NCI-H510A (cell line): Measurements from ENCODE around the gene YJU2.
"Not testable (repeated sequence)": the region's sequence is repeated elsewhere in the genome, so short reads cannot be mapped to it uniquely, and the experiment has no call there.

Source experiments
- DNase-seq: peaks from one replicate; lab custom pipeline; 2025; lab: John Stamatoyannopoulos, UW

The YJU2 gene

GRCh38 chr19:4228765-4229178 is 18.1 kb upstream of the YJU2 start:
- DNase-seq = no peak

- no peak for DNase-seq
These were observed 17.5 kb upstream of the YJU2 start, which contains the start of gene EBI3 for GRCh38 chr19:4229179-4229931. TSS of gene EBI3 (plus strand) at chr19:4229523. CDS start at chr19:4229551, 28 bp downstream.

- not testable (repeated sequence) for DNase-seq
These were observed 16.6 kb upstream of the YJU2 start for GRCh38 chr19:4230237-4230636.

GRCh38 chr19:4231521-4231920 is 15.4 kb upstream of the YJU2 start:
- DNase-seq = not testable (repeated sequence)

DNA sequence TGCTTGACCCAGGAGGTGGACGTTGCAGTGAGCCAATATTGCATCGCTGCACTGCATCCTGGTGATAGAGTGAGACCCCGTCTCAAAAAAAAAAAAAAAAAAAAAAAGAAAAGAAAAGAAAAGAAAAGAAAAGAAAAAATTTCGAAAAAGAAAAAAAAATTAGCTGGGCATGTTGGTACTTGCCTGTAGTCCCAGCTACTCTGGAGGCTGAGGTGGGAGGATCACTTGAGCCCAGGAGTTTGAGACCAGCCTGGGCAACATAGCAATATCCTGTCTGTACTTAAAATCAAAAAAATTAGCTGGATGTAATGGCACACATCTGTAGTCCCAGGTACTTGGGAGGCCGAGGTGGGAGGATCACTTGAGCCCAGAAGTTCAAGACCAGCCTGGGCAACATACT is 14.7 kb upstream of the YJU2 start:
- not testable (repeated sequence) for DNase-seq

GRCh38 chr19:4232614-4233281 is 14.1 kb upstream of the YJU2 start:
- DNase-seq = no peak

- DNase-seq = no peak
These were observed 13.5 kb upstream of the YJU2 start for GRCh38 chr19:4233282-4233853.

DNA sequence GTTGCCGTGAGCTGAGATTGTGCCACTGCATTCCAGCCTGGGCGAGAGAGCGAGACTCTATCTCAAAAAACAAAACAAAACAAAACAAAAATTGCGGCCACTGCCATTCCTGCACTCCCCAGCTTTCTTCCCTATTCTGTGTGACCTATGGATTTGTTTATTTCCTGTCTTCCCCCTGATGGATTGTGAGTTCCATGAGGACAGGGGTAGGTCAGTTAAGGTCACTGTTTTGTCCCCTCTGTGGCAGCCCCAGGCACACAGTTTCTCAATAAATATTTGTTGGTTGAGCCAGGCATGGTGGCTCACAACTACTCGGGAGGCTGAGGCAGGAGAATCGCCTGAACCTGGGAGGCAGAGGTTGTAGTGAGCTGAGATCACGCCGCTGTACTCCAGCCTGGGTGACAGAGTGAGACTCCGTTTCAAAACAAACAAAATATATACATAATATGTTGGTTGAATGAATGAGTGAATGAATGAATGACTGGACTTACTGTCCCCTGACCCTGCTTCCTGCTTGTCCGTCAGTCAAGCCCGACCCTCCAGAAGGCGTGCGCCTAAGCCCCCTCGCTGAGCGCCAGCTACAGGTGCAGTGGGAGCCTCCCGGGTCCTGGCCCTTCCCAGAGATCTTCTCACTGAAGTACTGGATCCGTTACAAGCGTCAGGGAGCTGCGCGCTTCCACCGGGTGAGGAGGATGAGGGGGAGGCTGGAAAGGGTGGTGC is 12.6 kb upstream of the YJU2 start:
- peak; percentile 69 for DNase-seq

DNA sequence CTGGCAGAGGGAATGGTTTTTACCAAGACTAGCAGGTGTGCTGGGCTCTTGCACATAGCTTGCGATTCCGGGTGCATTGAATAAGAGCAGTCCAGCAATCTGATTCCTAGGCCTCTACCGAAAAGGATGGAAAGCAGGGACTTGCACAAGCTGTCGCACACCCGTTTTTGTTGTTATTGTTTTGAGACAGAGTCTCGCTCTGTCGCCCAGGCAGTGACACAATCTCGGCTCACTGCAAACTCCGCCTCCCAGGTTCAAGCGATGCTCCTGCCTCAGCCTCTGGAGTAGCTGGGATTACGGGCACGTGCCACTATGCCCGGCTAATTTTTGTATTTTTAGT is 12.0 kb upstream of the YJU2 start:
- no peak for DNase-seq

DNA sequence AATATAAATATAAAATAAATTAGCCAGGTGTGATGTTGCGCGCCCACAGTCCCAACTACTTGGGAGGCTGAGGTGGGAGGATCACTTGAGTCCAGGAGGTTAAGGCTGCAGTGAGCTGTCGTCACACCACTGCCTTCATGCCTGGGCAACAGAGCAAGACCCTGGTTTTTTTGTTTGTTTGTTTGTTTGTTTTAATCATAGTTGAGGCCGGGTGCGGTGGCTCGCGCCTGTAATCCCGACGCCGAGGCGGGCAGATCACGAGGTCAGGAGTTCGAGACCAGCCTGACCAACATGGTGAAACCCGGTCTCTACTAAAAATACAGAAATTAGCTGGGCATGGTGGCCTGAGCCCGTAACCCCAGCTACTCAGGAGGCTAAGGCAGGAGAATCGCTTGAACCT is 9.4 kb upstream of the YJU2 start:
- not testable (repeated sequence) for DNase-seq

- no peak for DNase-seq
These were observed 8.0 kb upstream of the YJU2 start for GRCh38 chr19:4238831-4239230.

DNA sequence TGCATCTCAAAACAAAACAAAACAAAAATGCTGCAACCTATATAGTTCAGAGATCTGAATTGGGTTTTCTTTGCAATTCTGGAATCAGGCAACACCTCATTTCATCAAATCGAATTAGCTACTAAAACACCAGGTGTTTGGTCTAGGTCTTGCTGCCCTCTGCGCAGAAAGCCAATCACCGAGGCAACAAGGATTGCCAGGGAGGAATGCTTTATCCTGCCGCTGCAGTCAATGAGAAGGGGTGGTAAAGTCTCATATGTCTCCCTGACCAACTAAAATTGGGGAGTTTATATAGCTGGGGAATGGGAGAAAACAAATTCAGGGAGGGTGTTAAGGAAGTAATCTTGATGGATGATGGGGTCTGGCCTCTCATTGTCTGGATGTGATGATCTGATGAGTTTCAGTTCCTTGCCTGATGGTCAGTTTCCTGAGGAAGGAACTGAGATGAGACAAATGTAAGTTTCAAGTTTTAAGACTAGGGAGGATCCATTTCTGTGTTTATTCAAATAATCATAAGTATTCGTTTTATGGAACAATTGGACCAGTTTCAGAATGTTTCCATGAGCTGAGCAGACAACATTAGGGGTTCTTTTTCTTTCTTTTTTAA is 5.0 kb upstream of the YJU2 start:
- no peak for DNase-seq

DNA sequence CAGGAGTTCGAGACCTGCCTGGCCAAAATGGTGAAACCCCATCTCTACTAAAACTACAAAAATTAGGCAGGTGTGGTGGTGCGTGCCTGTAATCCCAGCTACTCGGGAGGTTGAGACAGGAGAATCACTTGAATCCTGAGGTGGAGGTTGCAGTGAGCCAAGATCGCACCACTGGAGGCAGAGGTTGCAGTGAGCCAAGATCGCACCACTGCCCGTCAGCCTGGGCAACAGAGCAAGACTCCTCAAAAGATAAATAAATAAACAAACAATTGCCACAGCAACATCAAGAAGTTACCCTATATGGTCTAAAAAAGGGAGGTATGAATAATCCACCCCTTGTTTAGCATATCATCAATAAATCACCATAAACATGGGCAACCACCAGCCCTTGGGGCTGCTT is 942 bp upstream of the YJU2 start:
- not testable (repeated sequence) for DNase-seq

- DNase-seq = no peak
These were observed 9.7 kb downstream of the YJU2 start for GRCh38 chr19:4256563-4256962.

- no peak for DNase-seq
These were observed 10.1 kb downstream of the YJU2 start for GRCh38 chr19:4257025-4257424.

DNA sequence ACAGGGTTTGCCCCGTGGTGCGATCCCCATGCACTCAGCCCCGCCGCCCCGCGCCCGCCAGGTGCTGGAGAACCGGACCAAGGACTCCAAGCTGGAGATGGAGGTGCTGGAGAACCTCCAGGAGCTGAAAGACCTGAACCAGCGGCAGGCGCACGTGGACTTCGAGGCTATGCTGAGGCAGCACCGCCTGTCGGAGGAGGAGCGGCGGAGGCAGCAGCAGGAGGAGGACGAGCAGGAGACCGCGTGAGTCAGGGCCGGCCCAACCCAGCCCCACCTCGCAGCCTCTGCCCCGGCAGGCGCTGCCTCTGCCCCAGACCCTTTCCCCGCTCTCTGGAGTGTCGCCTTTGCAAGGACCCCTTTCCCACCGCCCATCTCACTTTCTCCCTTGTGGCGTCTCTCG is 11.3 kb downstream of the YJU2 start:
- no peak for DNase-seq

GRCh38 chr19:4260613-4261191 is 13.8 kb downstream of the YJU2 start:
- DNase-seq = no peak

GRCh38 chr19:4264812-4265211 is 17.9 kb downstream of the YJU2 start:
- no peak for DNase-seq

DNA sequence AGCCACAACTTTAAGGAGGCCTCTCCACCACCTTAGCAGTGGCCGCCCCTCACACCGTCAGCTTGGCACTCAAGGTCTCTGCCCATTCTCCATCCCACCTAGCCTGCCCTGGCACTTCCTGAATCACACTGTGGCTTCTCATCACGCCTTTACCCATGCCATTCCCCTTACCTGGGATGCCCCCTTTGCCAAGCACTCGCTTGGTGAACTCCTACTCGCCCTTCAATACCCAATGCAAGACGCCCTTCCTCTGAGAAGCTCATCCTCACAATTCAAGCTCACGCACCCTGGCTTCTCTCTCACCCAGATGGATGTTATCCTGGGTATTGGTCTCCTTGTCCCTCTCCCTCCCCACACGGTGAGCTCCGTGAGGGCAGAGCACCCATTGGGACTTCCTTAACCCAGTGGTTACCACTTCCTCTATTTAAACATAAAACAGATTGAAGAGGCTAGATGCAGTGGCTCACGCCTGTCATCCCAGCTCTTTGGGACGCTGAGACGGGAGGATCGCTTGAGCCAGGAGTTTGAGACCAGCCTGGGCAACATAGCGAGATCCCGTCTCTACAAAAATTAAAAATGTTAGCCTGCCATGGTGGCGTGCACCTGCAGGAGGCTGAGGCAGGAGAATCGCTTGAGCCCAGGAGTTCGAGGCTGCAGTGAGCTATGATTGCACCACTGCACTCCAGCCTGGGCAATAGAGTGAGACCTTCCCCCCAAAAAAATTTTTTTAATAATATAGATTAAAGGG is 19.5 kb downstream of the YJU2 start:
- DNase-seq = no peak

DNA sequence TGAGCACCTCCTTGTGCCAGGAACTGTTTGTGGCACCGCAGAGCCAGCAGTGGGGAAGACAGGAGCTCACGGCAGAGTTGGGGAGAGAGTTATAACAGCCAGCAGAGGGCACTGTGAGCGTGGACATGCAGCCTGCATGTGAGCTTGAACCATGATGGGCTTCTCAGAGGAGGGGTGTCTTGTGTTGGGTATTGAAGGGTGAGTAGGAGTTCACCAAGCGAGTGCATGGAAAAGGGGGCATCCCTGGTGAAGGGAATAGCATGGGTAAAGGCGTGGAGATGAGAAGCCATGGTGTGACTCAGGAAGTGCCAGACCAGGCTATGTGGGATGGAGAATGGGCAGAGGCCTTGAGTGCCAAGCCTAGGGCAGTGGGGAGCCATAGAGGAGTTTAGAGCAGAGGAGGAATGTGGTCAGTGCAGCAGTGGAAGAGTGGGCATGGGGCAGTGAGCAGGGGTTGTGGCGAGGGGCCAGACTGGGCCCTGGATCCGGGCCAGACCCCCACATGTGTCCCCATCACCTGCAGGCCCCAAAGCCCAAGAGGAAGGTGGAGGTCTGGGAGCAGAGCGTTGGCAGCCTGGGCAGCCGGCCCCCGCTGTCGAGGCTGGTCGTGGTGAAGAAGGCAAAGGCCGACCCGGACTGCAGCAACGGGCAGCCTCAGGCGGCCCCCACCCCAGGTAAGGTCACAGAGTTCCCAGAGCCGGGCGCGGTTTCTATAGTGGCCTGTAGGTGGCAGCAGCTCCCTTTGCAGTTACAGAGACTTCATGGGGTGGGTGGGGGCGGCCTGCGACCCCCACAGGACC is 20.4 kb downstream of the YJU2 start:
- DNase-seq = no peak
